Body of pancreas (tissue), 4 donors: ENCODE measurements around the gene PPFIA4. TPM values are rescaled to one million over a fixed set of nuclear protein-coding genes. Genes with fewer than 3 reads are reported as not detected.

Source experiments
- ATAC-seq: fragments of 150-250 bp; one replicate; pipeline ENCODE4 v1.9.1; 2016
- DNase-seq, 4 donors: peaks; one replicate each; pipeline ENCODE4 v3.0.0-alpha.2; 2019
- H3K27ac ChIP-seq, 4 donors: fragments of 200-600 bp; sonication (generic); 1 replicate in 3 of 4; 2 replicates in 1 of 4; pipeline versions ENCODE4 v1.5.1 to v1.6.1; 2016 to 2019; ENCODE audit warnings: mild to moderate bottlenecking in 1 of 4, mixed read lengths in 1 of 4, moderate library complexity in 1 of 4
- H3K27me3 ChIP-seq, 2 donors: fragments of 200-600 bp; sonication (generic); one replicate each; pipeline ENCODE4 v1.6.0; 2016; ENCODE audit warnings: mild to moderate bottlenecking in 1 of 2
- H3K36me3 ChIP-seq, 2 donors: fragments of 200-600 bp; sonication (generic); replicated peaks in 1 of 2; 2 replicates each; pipeline ENCODE4 v1.5.1; 2016; ENCODE audit warnings: low read depth in 2 of 2; ENCODE audit not compliant: insufficient read depth in 1 of 2
- H3K4me1 ChIP-seq: fragments of 200-600 bp; sonication (generic); one replicate; pipeline ENCODE4 v1.6.0; 2016
- H3K4me3 ChIP-seq, 2 donors: fragments of 200-600 bp; sonication (generic); 1 replicate in 1 of 2; 2 replicates in 1 of 2; pipeline ENCODE4 v1.5.1; 2016 to 2019
- H3K9me3 ChIP-seq, 3 donors: fragments of 200-600 bp; sonication (generic); 1 replicate in 2 of 3; 2 replicates in 1 of 3; pipeline ENCODE4 v1.5.1; 2016
- POLR2A ChIP-seq, 3 donors: fragments of 450-650 bp; IDR thresholded peaks; one replicate each; pipeline ENCODE4 v1.6.1; 2016; ENCODE audit warnings: antibody characterized with exemption in 3 of 3, mild to moderate bottlenecking in 2 of 3
- WGBS, 2 donors: methylation state at CpG; one replicate each; pipeline ENCODE4 v1.1.5; 2017; 5-methylcytosine and 5-hydroxymethylcytosine counted together
- intact Hi-C: fragments of 100-400 bp; cut with DNase I; formaldehyde crosslinking; loops from one replicate; pipeline ENCODE4 v1.15.1; 2023
- total RNA-seq, 2 donors: library from RNA; depleted of rRNA; stranded (reverse); fragments of >200 nt; gene quantifications; one replicate each; pipeline ENCODE4 v1.1.0, GENCODE V29; 2016
- TF ChIP-seq, protein P1 (sequence below), 7 experiments: fragments of 450-650 bp in 4 of 7; fragments of 200-600 bp in 3 of 7; sonication (generic) in 3 of 7; IDR thresholded peaks; one replicate each; pipeline ENCODE4 v1.5.1; 2016 to 2019; ENCODE audit warnings: antibody characterized with exemption in 7 of 7

Gene PPFIA4
- total RNA-seq, 2 donors from 2014 or later: not detected

DNA sequence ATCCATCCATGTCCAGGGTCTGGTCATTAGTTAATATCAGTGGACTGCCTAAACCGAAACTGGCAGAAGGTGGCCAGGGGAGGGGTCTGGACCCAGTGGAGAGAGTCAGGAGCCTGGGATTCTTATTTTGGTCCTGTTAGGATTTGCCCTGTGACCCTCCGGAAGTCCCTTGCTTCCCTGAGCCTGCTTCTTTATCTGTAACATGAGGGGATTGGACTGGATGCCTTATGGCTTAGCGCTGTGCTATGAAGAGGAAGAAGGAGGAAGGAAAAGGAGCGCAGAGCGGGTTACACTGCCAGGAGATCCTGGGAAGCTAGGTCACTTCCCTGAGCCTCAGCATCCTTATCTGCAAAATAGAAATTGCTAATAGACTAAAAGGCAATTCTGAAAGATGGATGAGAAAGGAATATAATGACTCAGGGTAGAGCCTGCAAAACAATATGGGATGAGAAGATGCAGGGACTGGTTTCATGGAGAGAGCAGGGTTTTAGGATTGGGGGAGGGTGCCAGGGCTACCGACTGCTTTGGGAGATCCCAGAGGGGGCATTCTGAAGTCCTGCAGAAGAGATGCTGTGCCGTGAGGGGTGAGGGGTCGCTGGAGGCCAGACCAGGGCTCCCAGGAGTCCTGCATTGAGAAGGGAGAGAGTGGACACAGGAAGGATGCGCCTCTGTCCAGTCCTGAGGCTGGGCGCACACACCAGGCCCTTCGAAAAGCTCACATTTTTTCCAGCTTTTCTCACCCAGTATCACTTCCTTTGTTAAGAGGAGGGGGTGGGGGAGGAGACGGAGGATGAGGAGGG lies 100.8 kb downstream of the PPFIA4 start:
- no peak overlapping the region for H3K4me3 ChIP-seq
- H3K9me3 ChIP-seq: no peaks in the 10 kb centered on the region
- 16% methylated on average over 11 to 12 of the region's 12 CpGs for WGBS, 2 donors
- H3K27me3 ChIP-seq: no peaks in the 10 kb centered on the region
- intact Hi-C loops: no loop called here
- peak overlapping the region; percentile 33 to 86 (median 68) for H3K27ac ChIP-seq
- no peak for ATAC-seq
- no peak for TF ChIP-seq POLR2A (IDR thresholded peaks at IDR 0.05)
- TF ChIP-seq, protein P1, sequence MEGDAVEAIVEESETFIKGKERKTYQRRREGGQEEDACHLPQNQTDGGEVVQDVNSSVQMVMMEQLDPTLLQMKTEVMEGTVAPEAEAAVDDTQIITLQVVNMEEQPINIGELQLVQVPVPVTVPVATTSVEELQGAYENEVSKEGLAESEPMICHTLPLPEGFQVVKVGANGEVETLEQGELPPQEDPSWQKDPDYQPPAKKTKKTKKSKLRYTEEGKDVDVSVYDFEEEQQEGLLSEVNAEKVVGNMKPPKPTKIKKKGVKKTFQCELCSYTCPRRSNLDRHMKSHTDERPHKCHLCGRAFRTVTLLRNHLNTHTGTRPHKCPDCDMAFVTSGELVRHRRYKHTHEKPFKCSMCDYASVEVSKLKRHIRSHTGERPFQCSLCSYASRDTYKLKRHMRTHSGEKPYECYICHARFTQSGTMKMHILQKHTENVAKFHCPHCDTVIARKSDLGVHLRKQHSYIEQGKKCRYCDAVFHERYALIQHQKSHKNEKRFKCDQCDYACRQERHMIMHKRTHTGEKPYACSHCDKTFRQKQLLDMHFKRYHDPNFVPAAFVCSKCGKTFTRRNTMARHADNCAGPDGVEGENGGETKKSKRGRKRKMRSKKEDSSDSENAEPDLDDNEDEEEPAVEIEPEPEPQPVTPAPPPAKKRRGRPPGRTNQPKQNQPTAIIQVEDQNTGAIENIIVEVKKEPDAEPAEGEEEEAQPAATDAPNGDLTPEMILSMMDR (IDR thresholded peaks at IDR 0.05): no peak
- H3K4me1 ChIP-seq: peaks cover 63% of the 10 kb centered on the region
- H3K36me3 ChIP-seq: no peaks in the 10 kb centered on the region
- no peak for DNase-seq

DNA sequence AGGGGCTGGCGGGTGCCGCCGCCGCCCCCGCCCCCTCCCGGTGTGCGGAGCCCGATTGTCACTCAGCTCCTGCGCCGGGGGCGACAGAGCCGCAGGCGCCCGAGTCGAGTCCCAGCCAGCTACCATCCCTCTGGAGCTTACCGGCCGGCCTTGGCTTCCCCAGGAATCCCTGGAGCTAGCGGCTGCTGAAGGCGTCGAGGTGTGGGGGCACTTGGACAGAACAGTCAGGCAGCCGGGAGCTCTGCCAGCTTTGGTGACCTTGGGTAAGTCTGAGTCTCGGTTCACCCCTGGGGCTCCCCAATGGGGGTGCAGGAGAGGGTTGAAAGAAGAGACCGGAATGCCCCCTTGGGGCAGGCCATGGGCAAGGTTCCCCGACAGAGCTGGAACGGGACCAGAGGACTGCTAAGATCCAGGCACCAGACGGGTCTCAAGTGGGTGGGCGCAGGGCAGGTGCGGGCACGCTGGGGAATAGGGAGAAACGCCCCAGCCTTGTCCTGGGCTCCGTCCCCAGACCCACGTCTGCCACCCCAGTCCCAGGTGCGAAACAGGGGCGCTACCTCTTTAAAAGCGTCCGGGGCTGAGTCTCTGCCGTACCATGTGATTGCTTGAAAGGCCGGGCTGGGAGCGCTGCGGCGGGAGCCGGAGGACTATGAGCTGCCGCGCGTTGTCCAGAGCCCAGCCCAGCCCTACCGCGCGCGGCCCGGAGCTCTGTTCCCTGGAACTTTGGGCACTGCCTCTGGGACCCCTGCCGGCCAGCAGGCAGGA lies 101.6 kb downstream of the PPFIA4 start, which contains the start of gene ADORA1:
Gene ADORA1, plus strand, starts transcription at position 61 of the 765 bp plus-strand sequence. CDS start 1,116 bp downstream, outside the sequence.
- Histone ChIP-seq H3K9me3 (no peaks in the 10 kb centered on the region), H3K27me3 (no peaks in the 10 kb centered on the region), H3K4me3 (peak within 1 kb of the TSS in 1 of 2 donors; percentile 10), H3K36me3 (no peaks in the 10 kb centered on the region), H3K4me1 (peaks cover 63% of the 10 kb centered on the region), H3K27ac (peak within 1 kb of the TSS; percentile 33 to 86 (median 68))
- 0 to 2% methylated on average over 19 to 40 of the region's 51 CpGs for WGBS, 2 donors
- peak; percentile 66 to 83 (median 80) for DNase-seq
- intact Hi-C loops: no loop called here
- ATAC-seq: peak; percentile 82
- TF ChIP-seq, protein P1 (IDR thresholded peaks at IDR 0.05): peak in 2 of 7 experiments; percentile 4 to 6
- TF ChIP-seq POLR2A (IDR thresholded peaks at IDR 0.05): peak in 2 of 3 donors; percentile 51 to 66

DNA sequence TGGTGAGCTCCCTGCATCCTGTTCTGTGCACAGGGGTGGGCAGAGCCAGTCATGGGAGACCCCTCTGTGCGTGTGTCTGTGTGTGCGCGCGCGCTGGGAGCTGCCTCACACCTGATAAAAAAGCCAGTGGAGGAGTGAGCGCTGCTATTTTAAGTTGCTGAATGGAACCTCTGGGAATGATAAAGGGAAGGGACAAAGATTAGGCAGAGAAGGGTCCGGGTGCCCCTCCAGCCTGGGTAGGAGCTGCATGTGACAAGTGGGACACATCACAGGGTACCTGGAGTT lies 102.1 kb downstream of the PPFIA4 start:
- TF ChIP-seq POLR2A (IDR thresholded peaks at IDR 0.05): peak in 1 of 3 donors; percentile 7
- TF ChIP-seq, protein P1 (IDR thresholded peaks at IDR 0.05): no peak
- no peaks in the 10 kb centered on the region for H3K27me3 ChIP-seq
- peaks cover 66% of the 10 kb centered on the region for H3K4me1 ChIP-seq
- H3K4me3 ChIP-seq: peak overlapping the region in 1 of 2 donors; percentile 10
- H3K36me3 ChIP-seq: no peaks in the 10 kb centered on the region
- 8 to 18% methylated on average over 6 to 7 of the region's 7 CpGs for WGBS, 2 donors
- DNase-seq (no peak), ATAC-seq (no peak)
- peak overlapping the region in 3 of 4 donors; percentile 59 to 86 (median 78) for H3K27ac ChIP-seq
- intact Hi-C loops: no loop called here
- H3K9me3 ChIP-seq: no peaks in the 10 kb centered on the region

Other genes with a start within 250 kb of the PPFIA4 start
- 10 to 100 TPM; 28.7 to 36.8 TPM for gene KDM5B, start 218.1 kb upstream of the PPFIA4 start, total RNA-seq
- gene PCAT6, start 215.5 kb upstream of the PPFIA4 start, total RNA-seq: not detected
- 1 to 10 TPM; 2.6 to 4.0 TPM for gene RABIF, start 137.3 kb upstream of the PPFIA4 start, total RNA-seq
- gene KLHL12, start 99.3 kb upstream of the PPFIA4 start, total RNA-seq: 10 to 100 TPM; 15.3 to 21.8 TPM
- 10 to 100 TPM; 38.6 to 52.4 TPM for gene ADIPOR1, start 68.2 kb upstream of the PPFIA4 start, total RNA-seq
- gene CYB5R1, start 59.2 kb upstream of the PPFIA4 start, total RNA-seq: 10 to 100 TPM; 23.4 to 32.4 TPM
- 10 to 100 TPM; 47.7 to 86.7 TPM for gene TMEM183A, start 19.1 kb upstream of the PPFIA4 start, total RNA-seq
- gene MYOG, start 59.5 kb downstream of the PPFIA4 start, total RNA-seq: not detected
- gene ADORA1, start 101.2 kb downstream of the PPFIA4 start, total RNA-seq: 10 to 100 TPM; 16.1 to 21.1 TPM
- not detected for gene MYBPH, start 149.3 kb downstream of the PPFIA4 start, total RNA-seq
- gene CHI3L1, start 160.2 kb downstream of the PPFIA4 start, total RNA-seq: 1 to 10 TPM; 5.4 to 8.2 TPM
- gene CHIT1, start 203.2 kb downstream of the PPFIA4 start, total RNA-seq: under 1 TPM in 1 of 2 donors, not detected in 1; 0.26 TPM